SU-DHL-6 (cell line): ENCODE measurements around the gene ZNF154.

Experiments used
- CTCF ChIP-seq: fragments of 200-600 bp; sonication (generic); IDR thresholded peaks from one replicate; pipeline ENCODE4 v1.5.1; 2017; ENCODE audit warnings: antibody characterized with exemption, mild to moderate bottlenecking, low read length, moderate library complexity; ENCODE audit not compliant: insufficient read depth, poor library complexity, severe bottlenecking
- EZH2phosphoT487 ChIP-seq: fragments of 200-600 bp; sonication (generic), shearing (Covaris generic); conservative IDR thresholded peaks from 2 replicates; pipeline ENCODE4 v1.6.1; 2018; ENCODE audit warnings: mild to moderate bottlenecking, antibody characterized with exemption, low read length, moderate library complexity, mixed read lengths

GRCh38 chr19:57671124-57671895 lies 37.7 kb downstream of the ZNF154 start:
- TF ChIP-seq CTCF: no peak
- no peak for TF ChIP-seq EZH2phosphoT487
